Measurements from ENCODE around the gene STK11IP. TPM values are rescaled to one million over a fixed set of nuclear protein-coding genes. Genes with fewer than 3 reads are reported as not detected.

Gene STK11IP
- total and polyA plus RNA-seq, 3 donors from 2014 or later, result 81.9 to 134 (median 130) TPM

DNA sequence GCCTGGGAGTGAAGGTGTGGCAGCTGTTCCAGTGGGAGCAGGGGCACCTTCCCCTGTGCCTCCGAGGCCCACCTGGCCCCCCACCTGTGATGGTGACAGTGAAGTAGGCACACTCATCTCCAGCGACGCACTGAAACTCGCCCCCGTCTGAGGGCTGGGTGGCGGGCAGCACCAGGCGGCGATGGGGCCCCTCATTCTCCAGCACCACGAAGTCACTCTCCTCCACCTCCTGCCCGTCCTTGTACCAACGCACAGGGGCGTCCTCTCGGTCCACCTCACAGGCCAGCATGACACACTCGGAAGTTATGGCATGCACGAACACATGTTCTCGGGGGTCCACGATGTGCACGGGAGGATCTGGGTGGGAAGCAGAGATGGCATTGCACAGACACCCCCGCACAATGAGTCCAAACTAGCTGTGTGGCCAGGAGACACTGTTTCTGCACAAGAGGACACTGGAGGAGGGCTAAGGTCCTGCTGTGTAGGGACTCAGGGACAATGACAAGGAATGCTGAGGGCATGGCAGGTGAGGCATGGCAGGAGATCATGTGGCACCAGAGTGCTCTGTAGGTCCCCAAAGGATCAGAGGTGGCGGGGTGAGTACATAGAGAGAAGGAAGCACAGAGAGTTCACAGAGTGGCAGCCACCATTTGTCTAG is 34.3 kb upstream of the STK11IP start:
- DNase-seq, result no peak
- intact Hi-C loops (cut with DNase I; ENCODE audit: low total_unique reads), result no loop called here
- TF ChIP-seq, protein P1, sequence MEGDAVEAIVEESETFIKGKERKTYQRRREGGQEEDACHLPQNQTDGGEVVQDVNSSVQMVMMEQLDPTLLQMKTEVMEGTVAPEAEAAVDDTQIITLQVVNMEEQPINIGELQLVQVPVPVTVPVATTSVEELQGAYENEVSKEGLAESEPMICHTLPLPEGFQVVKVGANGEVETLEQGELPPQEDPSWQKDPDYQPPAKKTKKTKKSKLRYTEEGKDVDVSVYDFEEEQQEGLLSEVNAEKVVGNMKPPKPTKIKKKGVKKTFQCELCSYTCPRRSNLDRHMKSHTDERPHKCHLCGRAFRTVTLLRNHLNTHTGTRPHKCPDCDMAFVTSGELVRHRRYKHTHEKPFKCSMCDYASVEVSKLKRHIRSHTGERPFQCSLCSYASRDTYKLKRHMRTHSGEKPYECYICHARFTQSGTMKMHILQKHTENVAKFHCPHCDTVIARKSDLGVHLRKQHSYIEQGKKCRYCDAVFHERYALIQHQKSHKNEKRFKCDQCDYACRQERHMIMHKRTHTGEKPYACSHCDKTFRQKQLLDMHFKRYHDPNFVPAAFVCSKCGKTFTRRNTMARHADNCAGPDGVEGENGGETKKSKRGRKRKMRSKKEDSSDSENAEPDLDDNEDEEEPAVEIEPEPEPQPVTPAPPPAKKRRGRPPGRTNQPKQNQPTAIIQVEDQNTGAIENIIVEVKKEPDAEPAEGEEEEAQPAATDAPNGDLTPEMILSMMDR (IDR thresholded peaks at IDR 0.05), result no peak
- no peak for TF ChIP-seq POLR2A (IDR thresholded peaks at IDR 0.05)

DNA sequence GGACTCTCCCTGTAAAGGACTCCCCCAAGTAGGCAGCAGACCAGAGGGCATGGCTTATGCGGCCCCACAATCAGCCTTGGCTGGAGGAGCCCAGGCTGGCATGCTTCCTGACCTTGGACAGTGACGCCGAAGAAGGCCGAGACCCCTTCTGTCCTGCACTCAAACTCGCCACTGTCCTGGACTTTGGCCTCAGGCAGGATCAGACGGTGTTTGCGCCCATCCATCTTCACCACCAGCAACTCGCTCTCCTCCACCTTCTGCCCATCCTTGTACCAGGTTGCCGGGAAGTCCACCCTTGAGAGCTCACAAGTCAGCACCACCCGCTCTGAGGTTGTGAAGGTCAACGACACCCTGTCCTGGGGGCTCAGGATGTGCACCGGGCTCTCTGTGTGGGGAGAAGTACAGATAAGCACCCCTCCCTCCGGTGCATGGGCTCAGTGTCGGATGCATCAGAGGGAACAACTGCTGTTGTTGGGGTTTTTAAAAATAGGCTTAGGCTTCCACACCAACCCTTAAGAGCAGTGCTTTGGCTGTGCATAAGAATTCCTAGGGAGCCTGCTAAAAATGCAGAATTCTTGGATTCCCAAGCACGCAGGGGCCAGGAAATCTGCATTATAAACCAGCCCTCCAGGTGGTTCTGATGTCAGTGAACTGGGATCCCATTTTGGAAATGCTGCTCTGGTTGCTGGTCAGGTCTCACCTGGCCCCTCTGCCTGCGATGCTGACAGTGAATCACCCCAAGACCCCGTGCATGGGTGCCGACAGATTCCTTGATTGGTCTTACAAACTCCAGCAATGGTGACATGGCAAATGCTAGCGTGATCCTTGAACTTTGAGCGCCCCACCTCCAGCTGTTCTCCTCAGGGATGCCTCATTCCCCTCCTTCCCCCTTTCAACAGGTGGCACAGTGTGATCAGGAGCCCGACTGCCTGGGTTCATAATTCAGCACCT is 32.3 kb upstream of the STK11IP start:
- Histone ChIP-seq H3K27me3 (no peaks in the 10 kb centered on the region), H3K4me1 (peaks cover 11% of the 10 kb centered on the region), H3K4me3 (no peak overlapping the region), H3K9me3 (no peaks in the 10 kb centered on the region), H3K27ac (no peak overlapping the region), H3K36me3 (ENCODE audit: low read depth, missing control alignments) (no peaks in the 10 kb centered on the region)
- intact Hi-C loops (cut with DNase I; ENCODE audit: low total_unique reads), result no loop called here
- TF ChIP-seq, protein P1 (IDR thresholded peaks at IDR 0.05), result no peak
- TF ChIP-seq POLR2A (IDR thresholded peaks at IDR 0.05), result no peak
- 69 to 72% methylated on average over 20 to 21 of the region's 21 CpGs for WGBS, 2 donors
- DNase-seq, result no peak

More for the DNA sequence above, 34.3 kb upstream of the STK11IP start:
- no peaks in the 10 kb centered on the region for H3K36me3 ChIP-seq (ENCODE audit: low read depth, missing control alignments)
- H3K4me3 ChIP-seq, result no peak overlapping the region
- H3K4me1 ChIP-seq, result peaks cover 9% of the 10 kb centered on the region
- no peak overlapping the region for H3K27ac ChIP-seq
- 89 to 90% methylated on average over 19 to 20 of the region's 20 CpGs for WGBS, 2 donors
- H3K9me3 ChIP-seq, result no peaks in the 10 kb centered on the region
- H3K27me3 ChIP-seq, result no peaks in the 10 kb centered on the region

DNA sequence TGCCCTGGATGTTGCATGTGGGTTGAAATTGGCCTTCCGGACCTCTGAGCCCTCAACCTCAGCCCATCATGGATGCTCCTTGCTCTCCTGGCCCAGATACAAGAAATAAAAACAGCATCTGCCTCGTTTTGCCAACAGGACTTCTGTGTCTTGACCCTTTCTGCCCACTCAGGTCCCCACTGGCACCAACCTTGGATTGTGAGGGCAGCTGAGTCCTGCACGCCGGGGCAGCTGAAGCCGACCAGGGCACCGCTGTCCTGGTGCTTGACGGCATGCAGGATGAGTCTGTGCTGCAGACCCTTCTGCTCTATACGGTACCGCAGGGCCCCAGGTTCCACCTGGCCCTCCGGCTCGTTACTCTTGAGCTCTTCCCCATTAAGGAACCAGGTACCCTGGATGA is 31.0 kb upstream of the STK11IP start:
- Histone ChIP-seq H3K27ac (no peak overlapping the region), H3K4me1 (peaks cover 10% of the 10 kb centered on the region), H3K4me3 (no peak overlapping the region), H3K27me3 (no peaks in the 10 kb centered on the region), H3K9me3 (no peaks in the 10 kb centered on the region), H3K36me3 (ENCODE audit: low read depth, missing control alignments) (no peaks in the 10 kb centered on the region)
- DNase-seq, result no peak
- TF ChIP-seq, protein P1 (IDR thresholded peaks at IDR 0.05), result no peak
- no peak for TF ChIP-seq POLR2A (IDR thresholded peaks at IDR 0.05)
- 86 to 92% methylated on average over 11 of the region's 11 CpGs for WGBS, 2 donors
- intact Hi-C loops (cut with DNase I; ENCODE audit: low total_unique reads), result no loop called here

DNA sequence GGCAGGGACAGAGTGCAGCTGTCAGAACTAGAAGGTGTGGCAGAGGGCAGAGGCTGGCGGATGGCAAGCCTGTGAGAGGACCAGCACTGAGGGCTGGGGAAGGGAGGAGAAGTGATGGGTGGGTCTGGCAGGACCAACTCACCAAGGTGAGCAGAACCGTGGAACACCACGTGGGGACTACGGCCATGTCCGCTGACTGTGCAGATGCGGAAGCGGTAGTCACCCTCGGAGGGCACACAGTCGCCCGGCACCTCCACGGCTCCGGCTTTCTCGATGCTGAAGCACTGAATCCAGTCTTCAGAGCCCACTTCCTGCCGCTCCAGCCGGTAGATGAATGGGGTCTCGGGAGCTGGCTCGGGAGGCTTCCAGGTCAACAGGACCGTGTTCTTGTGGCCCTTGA is 30.5 kb upstream of the STK11IP start:
- intact Hi-C loops (cut with DNase I; ENCODE audit: low total_unique reads), result no loop called here
- no peaks in the 10 kb centered on the region for H3K36me3 ChIP-seq (ENCODE audit: low read depth, missing control alignments)
- WGBS, 2 donors, result 91 to 96% methylated on average over 18 of the region's 18 CpGs

More for the DNA sequence above, 30.5 kb upstream of the STK11IP start:
- H3K4me3 ChIP-seq, result no peak overlapping the region
- DNase-seq, result no peak
- no peak overlapping the region for H3K27ac ChIP-seq
- H3K9me3 ChIP-seq, result no peaks in the 10 kb centered on the region
- H3K4me1 ChIP-seq, result peaks cover 15% of the 10 kb centered on the region
- no peaks in the 10 kb centered on the region for H3K27me3 ChIP-seq
- TF ChIP-seq POLR2A (IDR thresholded peaks at IDR 0.05), result no peak
- TF ChIP-seq, protein P1 (IDR thresholded peaks at IDR 0.05), result no peak
